Body of pancreas (tissue), 4 donors: ENCODE results near the gene PCDHB13.
"Not testable (repeated sequence)": the region's sequence is repeated elsewhere in the genome, so short reads cannot be mapped to it uniquely, and the experiment has no call there.

Experiments used
- POLR2A ChIP-seq, 3 donors: fragments of 450-650 bp; IDR thresholded peaks; one replicate each; pipeline ENCODE4 v1.6.1; 2016; ENCODE audit warnings: antibody characterized with exemption in 3 of 3, mild to moderate bottlenecking in 2 of 3
- TF ChIP-seq, protein P1 (sequence below), 7 experiments: fragments of 450-650 bp in 4 of 7; fragments of 200-600 bp in 3 of 7; sonication (generic) in 3 of 7; IDR thresholded peaks; one replicate each; pipeline ENCODE4 v1.5.1; 2016 to 2019; ENCODE audit warnings: antibody characterized with exemption in 7 of 7

DNA sequence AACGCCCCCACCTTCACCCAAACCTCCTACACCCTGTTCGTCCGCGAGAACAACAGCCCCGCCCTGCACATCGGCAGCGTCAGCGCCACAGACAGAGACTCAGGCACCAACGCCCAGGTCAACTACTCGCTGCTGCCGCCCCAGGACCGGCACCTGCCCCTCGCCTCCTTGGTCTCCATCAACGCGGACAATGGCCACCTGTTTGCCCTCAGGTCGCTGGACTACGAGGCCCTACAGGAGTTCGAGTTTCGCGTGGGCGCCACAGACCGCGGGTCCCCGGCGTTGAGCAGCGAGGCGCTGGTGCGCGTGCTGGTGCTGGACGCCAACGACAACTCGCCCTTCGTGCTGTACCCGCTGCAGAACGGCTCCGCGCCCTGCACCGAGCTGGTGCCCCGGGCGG, 11.1 kb downstream of the PCDHB13 start:
- TF ChIP-seq, protein P1, sequence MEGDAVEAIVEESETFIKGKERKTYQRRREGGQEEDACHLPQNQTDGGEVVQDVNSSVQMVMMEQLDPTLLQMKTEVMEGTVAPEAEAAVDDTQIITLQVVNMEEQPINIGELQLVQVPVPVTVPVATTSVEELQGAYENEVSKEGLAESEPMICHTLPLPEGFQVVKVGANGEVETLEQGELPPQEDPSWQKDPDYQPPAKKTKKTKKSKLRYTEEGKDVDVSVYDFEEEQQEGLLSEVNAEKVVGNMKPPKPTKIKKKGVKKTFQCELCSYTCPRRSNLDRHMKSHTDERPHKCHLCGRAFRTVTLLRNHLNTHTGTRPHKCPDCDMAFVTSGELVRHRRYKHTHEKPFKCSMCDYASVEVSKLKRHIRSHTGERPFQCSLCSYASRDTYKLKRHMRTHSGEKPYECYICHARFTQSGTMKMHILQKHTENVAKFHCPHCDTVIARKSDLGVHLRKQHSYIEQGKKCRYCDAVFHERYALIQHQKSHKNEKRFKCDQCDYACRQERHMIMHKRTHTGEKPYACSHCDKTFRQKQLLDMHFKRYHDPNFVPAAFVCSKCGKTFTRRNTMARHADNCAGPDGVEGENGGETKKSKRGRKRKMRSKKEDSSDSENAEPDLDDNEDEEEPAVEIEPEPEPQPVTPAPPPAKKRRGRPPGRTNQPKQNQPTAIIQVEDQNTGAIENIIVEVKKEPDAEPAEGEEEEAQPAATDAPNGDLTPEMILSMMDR (IDR thresholded peaks at IDR 0.05) = not testable (repeated sequence)
- not testable (repeated sequence) for TF ChIP-seq POLR2A (IDR thresholded peaks at IDR 0.05)
